HG03135 (cell line): ENCODE data around the gene CNGA2.
"Not testable (repeated sequence)": the region's sequence is repeated elsewhere in the genome, so short reads cannot be mapped to it uniquely, and the experiment has no call there.

Experiments
- ATAC-seq: cut with Tn5 transposase; IDR thresholded peaks from one replicate; pipeline ENCODE4 v1.9.1; 2021; ENCODE audit warnings: mild to moderate bottlenecking, moderate library complexity; ENCODE audit not compliant: unreplicated experiment

CNGA2 gene

GRCh38 chrX:151734446-151734845 is at the start of gene CNGA2:
Gene CNGA2 (plus strand): TSS chrX:151734746. CDS start chrX:151738484, 3,738 bp downstream.
- no peak for ATAC-seq

GRCh38 chrX:151687635-151688034 is 46.9 kb upstream of the CNGA2 start:
- ATAC-seq: no peak

- no peak for ATAC-seq
Measured at GRCh38 chrX:151688695-151689094, 45.9 kb upstream of the CNGA2 start.

- no peak for ATAC-seq
Measured at GRCh38 chrX:151692825-151693224, 41.7 kb upstream of the CNGA2 start.

- no peak for ATAC-seq
Measured at GRCh38 chrX:151694121-151694520, 40.4 kb upstream of the CNGA2 start.

- no peak for ATAC-seq
Measured at GRCh38 chrX:151694661-151695582, 39.6 kb upstream of the CNGA2 start, which contains the start of gene PRRG3. Gene PRRG3 (plus strand): TSS chrX:151695458. CDS start chrX:151698815, 3,357 bp downstream.

GRCh38 chrX:151695583-151696340 is 38.8 kb upstream of the CNGA2 start:
- ATAC-seq: no peak

- ATAC-seq: not testable (repeated sequence)
Measured at GRCh38 chrX:151697082-151697481, 37.5 kb upstream of the CNGA2 start.

- no peak for ATAC-seq
Measured at GRCh38 chrX:151697522-151697921, 37.0 kb upstream of the CNGA2 start.

- no peak for ATAC-seq
Measured at GRCh38 chrX:151698485-151698884, 36.1 kb upstream of the CNGA2 start.

GRCh38 chrX:151699746-151700145 is 34.8 kb upstream of the CNGA2 start:
- no peak for ATAC-seq

- no peak for ATAC-seq
Measured at GRCh38 chrX:151700581-151700980, 34.0 kb upstream of the CNGA2 start.

GRCh38 chrX:151701071-151701470 is 33.5 kb upstream of the CNGA2 start:
- no peak for ATAC-seq

- no peak for ATAC-seq
Measured at GRCh38 chrX:151701531-151701930, 33.0 kb upstream of the CNGA2 start.

GRCh38 chrX:151702026-151702714 is 32.4 kb upstream of the CNGA2 start:
- no peak for ATAC-seq

- no peak for ATAC-seq
Measured at GRCh38 chrX:151702741-151703340, 31.7 kb upstream of the CNGA2 start.

- ATAC-seq: no peak
Measured at GRCh38 chrX:151703487-151703886, 31.1 kb upstream of the CNGA2 start.

- no peak for ATAC-seq
Measured at GRCh38 chrX:151704041-151704663, 30.4 kb upstream of the CNGA2 start.

- ATAC-seq: no peak
Measured at GRCh38 chrX:151708821-151709220, 25.7 kb upstream of the CNGA2 start.

GRCh38 chrX:151710457-151710856 is 24.1 kb upstream of the CNGA2 start:
- no peak for ATAC-seq
